Measurements from ENCODE around the gene UCN2. TPM values are rescaled to one million over a fixed set of nuclear protein-coding genes. Genes with fewer than 3 reads are reported as not detected.

UCN2 gene
- total and polyA plus RNA-seq, 2 of the 4 experiments (the other 2 are of a cell fraction) = 0.54 to 2.7 TPM

GRCh38 chr3:48569808-48570450 lies 6.3 kb upstream of the UCN2 start:
- Histone ChIP-seq H3K79me1 (ENCODE audit: low read depth in 1 of 2, low read length in 2 of 2) (peaks cover 4 to 21% of the 10 kb centered on the region in 2 experiments; a peak in 2 of 4 replicates), H2BK120ac (ENCODE audit: low read depth, low read length) (0 out of 2 replicates have a peak overlapping the region, but pooled peaks have one; percentile 48), H4K91ac (ENCODE audit: insufficient read depth, low read depth, low read length) (no peak overlapping the region), H2BK20ac (ENCODE audit: low read depth, low read length) (no peak overlapping the region), H3K4ac (ENCODE audit: low read depth, low read length) (no peak overlapping the region), H3K9me1 (ENCODE audit: insufficient read depth, low read length) (peaks cover 23% of the 10 kb centered on the region), H2AFZ (replicated peaks; ENCODE audit: low read length, poor library complexity) (peak overlapping the region; percentile 21), H3K18ac (ENCODE audit: low read depth, low read length) (no peak overlapping the region), H3K27me3 (ENCODE audit: control insufficient read depth, insufficient read depth, low read length) (no peaks in the 10 kb centered on the region), H3K9ac (ENCODE audit: low read depth, low read length) (no peak overlapping the region), H3K9me3 (ENCODE audit: control insufficient read depth, insufficient read depth, low read length) (no peaks in the 10 kb centered on the region), H4K5ac (ENCODE audit: low read depth, low read length) (no peak overlapping the region), H3K4me2 (ENCODE audit: low read depth, low read length) (no peak overlapping the region), H4K8ac (ENCODE audit: low read depth in 2 of 2, low read length in 2 of 2) (no peak overlapping the region), H3K27ac (ENCODE audit: insufficient read depth, low read length) (no peak overlapping the region), H3K56ac (ENCODE audit: extremely low read depth, insufficient read depth, low read length) (no peak overlapping the region), H2AK5ac (ENCODE audit: low read depth, low read length) (peak overlapping the region; percentile 39; the same call in 1 of the 2 replicates), H2AK9ac (replicated peaks; ENCODE audit: low read depth, low read length, poor library complexity) (no peak overlapping the region), H3K4me3 (ENCODE audit: insufficient read depth, low read depth, low read length) (no peak overlapping the region), H2BK5ac (ENCODE audit: low read depth, low read length, poor library complexity, severe bottlenecking) (no peak overlapping the region), H3K23ac (ENCODE audit: low read depth, low read length) (no peak overlapping the region), H4K20me1 (ENCODE audit: insufficient read depth, low read length) (peaks cover 6% of the 10 kb centered on the region; the same call in 1 of the 2 replicates), H2BK15ac (ENCODE audit: low read depth, low read length) (no peak overlapping the region), H3K14ac (replicated peaks; ENCODE audit: low read depth, low read length) (no peak overlapping the region), H3K4me1 (ENCODE audit: control insufficient read depth, insufficient read depth, low read length) (peaks cover 9% of the 10 kb centered on the region), H3K36me3 (ENCODE audit: control insufficient read depth, insufficient read depth, low read length) (peaks cover 75% of the 10 kb centered on the region)
- no peak for ATAC-seq (ENCODE audit: low read depth)
- no peak for DNase-seq
- in situ Hi-C loops (cut with MboI; ENCODE audit: low sequenced_read_pairs) (no loop called here), dilution Hi-C loops (cut with HindIII; ENCODE audit: low sequenced_read_pairs, unreplicated experiment) (no loop called here), intact Hi-C loops (cut with micrococcal nuclease) (no loop called here)
- WGBS, 2 experiments (ENCODE audit: extremely low coverage in 2 of 2, insufficient read length in 1 of 2) = 97% methylated on average over 5 of the region's 18 CpGs; no CpG with 5 or more reads in 1 of the 2 experiments
- BruUV-seq (replicated peaks) = no TSS peak
- ChIA-PET CTCF (no interaction called here), POLR2A (ENCODE audit: unreplicated experiment) (no interaction called here)
- TF ChIP-seq NFE2L2 (IDR thresholded peaks at IDR 0.05; ENCODE audit: low read depth, low read length) (no peak), POLR2A (IDR thresholded peaks at IDR 0.05; ENCODE audit: low read depth, low read length) (no peak), SMC3 (IDR thresholded peaks at IDR 0.05; ENCODE audit: low read depth, low read length) (no peak), BHLHE40 (IDR thresholded peaks at IDR 0.05; ENCODE audit: low read depth, low read length) (no peak), RCOR1 (IDR thresholded peaks at IDR 0.05; ENCODE audit: insufficient replicate concordance, low read length) (no peak), RFX5 (IDR thresholded peaks at IDR 0.05; ENCODE audit: low read depth, low read length) (no peak), MAFK (IDR thresholded peaks at IDR 0.05; ENCODE audit: low read depth, low read length) (no peak), CTCF (conservative IDR thresholded peaks at IDR 0.05; ENCODE audit: low read depth, low read length) (no peak), MAZ (IDR thresholded peaks at IDR 0.05; ENCODE audit: borderline replicate concordance, low read depth, low read length) (no peak), FOS (IDR thresholded peaks at IDR 0.05; ENCODE audit: low read depth, low read length) (no peak), CHD1 (IDR thresholded peaks at IDR 0.05; ENCODE audit: low read depth, low read length) (no peak)
